Smooth muscle cell (in vitro differentiated cells): Measurements from ENCODE around the gene KIDINS220. TPM values are rescaled to one million over a fixed set of nuclear protein-coding genes. Genes with fewer than 3 reads are reported as not detected.

Source experiments
- DNase-seq: peaks from one replicate; lab custom pipeline; 2025; ENCODE audit not compliant: unreplicated experiment; lab: John Stamatoyannopoulos, UW
- H2AFZ ChIP-seq: fragments of 200-600 bp; sonication (generic); 2 replicates; pipeline ENCODE4 v1.6.0; 2016; ENCODE audit warnings: antibody characterized with exemption, low read depth, mild to moderate bottlenecking
- H3F3A ChIP-seq: fragments of 200-600 bp; sonication (generic); 2 replicates; pipeline ENCODE4 v1.6.0; 2017; ENCODE audit warnings: antibody characterized with exemption, low read depth
- H3K27ac ChIP-seq: fragments of 200-600 bp; sonication (generic); 2 replicates; pipeline ENCODE4 v1.5.1; 2016; ENCODE audit warnings: low read depth, mild to moderate bottlenecking
- H3K27me3 ChIP-seq: fragments of 200-600 bp; sonication (generic); 2 replicates; pipeline ENCODE4 v1.6.1; 2016; ENCODE audit warnings: low read depth, mild to moderate bottlenecking
- H3K36me3 ChIP-seq: fragments of 200-600 bp; sonication (generic); 2 replicates; pipeline ENCODE4 v1.5.1; 2016; ENCODE audit warnings: low read depth
- H3K4me1 ChIP-seq: fragments of 200-600 bp; sonication (generic); 2 replicates; pipeline ENCODE4 v1.5.1; 2016; ENCODE audit warnings: low read depth
- H3K4me2 ChIP-seq: fragments of 200-600 bp; sonication (generic); 2 replicates; pipeline ENCODE4 v1.6.0; 2016; ENCODE audit warnings: mild to moderate bottlenecking
- H3K4me3 ChIP-seq: fragments of 200-600 bp; sonication (generic); 2 replicates; pipeline ENCODE4 v1.5.1; 2016; ENCODE audit warnings: mild to moderate bottlenecking
- H3K79me2 ChIP-seq: fragments of 200-600 bp; sonication (generic); 2 replicates; pipeline ENCODE4 v1.6.0; 2016; ENCODE audit warnings: low read depth, mild to moderate bottlenecking
- H3K9ac ChIP-seq: fragments of 200-600 bp; sonication (generic); 2 replicates; pipeline ENCODE4 v1.6.0; 2016; ENCODE audit warnings: low read depth
- H3K9me3 ChIP-seq: fragments of 200-600 bp; sonication (generic); replicated peaks from 2 replicates; pipeline ENCODE4 v1.5.1; 2016; ENCODE audit warnings: low read depth
- H4K20me1 ChIP-seq: fragments of 200-600 bp; sonication (generic); 2 replicates; pipeline ENCODE4 v1.6.0; 2016; ENCODE audit warnings: low read depth
- WGBS: methylation state at CpG from one replicate; pipeline ENCODE4 v1.1.7; 2016; ENCODE audit warnings: low lambda C conversion rate; 5-methylcytosine and 5-hydroxymethylcytosine counted together
- polyA plus RNA-seq: library from polyadenylated mRNA; unstranded; fragments of >200 nt; fragmentation: Nextera tagmentation; extraction: Ambion mirVana; gene quantifications from 2 replicates; pipeline ENCODE4 v1.2.1, GENCODE V29; 2016
- total RNA-seq: library from RNA; depleted of rRNA; stranded (reverse); fragments of >200 nt; gene quantifications from 2 replicates; pipeline ENCODE4 v1.2.3, GENCODE V29; 2014
- TF ChIP-seq, protein P1 (sequence below): fragments of 200-600 bp; sonication (generic); IDR thresholded peaks from 2 replicates; pipeline ENCODE4 v1.5.1; 2017; ENCODE audit warnings: borderline replicate concordance, mild to moderate bottlenecking, antibody characterized with exemption; ENCODE audit not compliant: insufficient read depth, poor library complexity, severe bottlenecking

Gene KIDINS220
- total and polyA plus RNA-seq, 2 experiments from 2014 or later = 17.8 to 54.9 TPM

DNA sequence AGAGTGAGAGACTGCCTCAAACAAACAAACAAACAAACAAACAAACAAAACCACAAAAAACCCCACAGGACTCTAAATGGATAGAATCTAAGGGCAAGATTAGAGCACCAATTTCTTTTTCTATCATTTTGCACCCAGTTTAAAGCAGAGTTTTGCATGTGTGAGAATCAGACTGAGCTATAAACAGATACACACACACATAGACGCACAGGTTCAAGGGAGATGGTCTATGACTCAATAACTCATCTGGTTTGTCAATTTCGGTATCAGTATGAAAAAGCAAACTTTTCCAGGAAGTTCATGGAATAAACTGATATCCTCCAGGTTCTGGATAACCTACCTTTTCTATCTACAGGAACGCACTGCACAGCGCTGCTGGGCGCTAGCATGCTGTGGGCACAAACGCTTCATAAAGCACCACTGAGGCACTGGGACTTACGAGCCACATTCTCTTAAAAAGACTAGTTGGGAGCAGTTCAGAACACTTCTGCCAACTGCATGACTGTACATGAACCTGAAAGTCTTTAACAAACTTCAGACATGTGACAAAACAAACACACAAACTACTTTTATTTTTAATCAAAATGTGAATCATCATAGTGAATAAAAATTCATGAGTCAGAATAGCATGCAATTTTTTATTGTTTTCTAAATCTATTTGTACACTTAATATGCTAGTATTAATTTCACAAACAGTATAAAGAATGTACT is 109.0 kb downstream of the KIDINS220 start:
- TF ChIP-seq, protein P1, sequence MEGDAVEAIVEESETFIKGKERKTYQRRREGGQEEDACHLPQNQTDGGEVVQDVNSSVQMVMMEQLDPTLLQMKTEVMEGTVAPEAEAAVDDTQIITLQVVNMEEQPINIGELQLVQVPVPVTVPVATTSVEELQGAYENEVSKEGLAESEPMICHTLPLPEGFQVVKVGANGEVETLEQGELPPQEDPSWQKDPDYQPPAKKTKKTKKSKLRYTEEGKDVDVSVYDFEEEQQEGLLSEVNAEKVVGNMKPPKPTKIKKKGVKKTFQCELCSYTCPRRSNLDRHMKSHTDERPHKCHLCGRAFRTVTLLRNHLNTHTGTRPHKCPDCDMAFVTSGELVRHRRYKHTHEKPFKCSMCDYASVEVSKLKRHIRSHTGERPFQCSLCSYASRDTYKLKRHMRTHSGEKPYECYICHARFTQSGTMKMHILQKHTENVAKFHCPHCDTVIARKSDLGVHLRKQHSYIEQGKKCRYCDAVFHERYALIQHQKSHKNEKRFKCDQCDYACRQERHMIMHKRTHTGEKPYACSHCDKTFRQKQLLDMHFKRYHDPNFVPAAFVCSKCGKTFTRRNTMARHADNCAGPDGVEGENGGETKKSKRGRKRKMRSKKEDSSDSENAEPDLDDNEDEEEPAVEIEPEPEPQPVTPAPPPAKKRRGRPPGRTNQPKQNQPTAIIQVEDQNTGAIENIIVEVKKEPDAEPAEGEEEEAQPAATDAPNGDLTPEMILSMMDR = no peak
- WGBS = 97% methylated on average over 7 of the region's 7 CpGs

DNA sequence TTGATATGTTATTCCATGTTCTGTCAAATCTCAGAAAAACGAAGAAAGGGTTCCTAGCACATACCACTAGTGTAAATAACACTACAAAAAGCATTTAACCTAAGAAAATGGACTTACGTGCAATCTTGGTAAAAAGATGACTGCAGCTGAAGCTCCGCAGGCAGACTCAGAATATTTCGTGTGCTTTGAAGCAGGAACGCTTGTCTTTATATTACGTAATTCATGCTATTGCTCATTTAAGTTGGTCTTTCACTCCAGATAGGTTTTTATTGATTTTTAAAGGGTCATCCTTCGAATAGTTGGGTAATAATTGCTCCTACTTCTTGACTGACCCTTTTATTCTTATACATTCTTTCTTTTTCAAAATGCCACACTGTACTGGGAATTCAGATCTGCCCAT is 111.6 kb downstream of the KIDINS220 start:
- Histone ChIP-seq H3K4me1 (no peaks in the 10 kb centered on the region), H3K9ac (no peak overlapping the region), H3F3A (no peaks in the 10 kb centered on the region), H3K79me2 (no peaks in the 10 kb centered on the region), H4K20me1 (no peaks in the 10 kb centered on the region), H3K27ac (no peak overlapping the region), H3K9me3 (no peaks in the 10 kb centered on the region), H2AFZ (no peak overlapping the region), H3K4me2 (no peak overlapping the region), H3K4me3 (no peak overlapping the region), H3K27me3 (no peaks in the 10 kb centered on the region), H3K36me3 (no peaks in the 10 kb centered on the region)
- TF ChIP-seq, protein P1 = no peak
- 91% methylated on average over 7 of the region's 7 CpGs for WGBS
- no peak for DNase-seq

More for the DNA sequence above, 109.0 kb downstream of the KIDINS220 start:
- Histone ChIP-seq H3K9ac (no peak overlapping the region), H3K9me3 (no peaks in the 10 kb centered on the region), H3K4me3 (no peak overlapping the region), H3F3A (no peaks in the 10 kb centered on the region), H3K79me2 (no peaks in the 10 kb centered on the region), H3K36me3 (peaks cover 16% of the 10 kb centered on the region), H3K27ac (no peak overlapping the region), H3K4me1 (no peaks in the 10 kb centered on the region), H3K27me3 (no peaks in the 10 kb centered on the region), H3K4me2 (no peak overlapping the region), H2AFZ (no peak overlapping the region), H4K20me1 (no peaks in the 10 kb centered on the region)
- no peak for DNase-seq

DNA sequence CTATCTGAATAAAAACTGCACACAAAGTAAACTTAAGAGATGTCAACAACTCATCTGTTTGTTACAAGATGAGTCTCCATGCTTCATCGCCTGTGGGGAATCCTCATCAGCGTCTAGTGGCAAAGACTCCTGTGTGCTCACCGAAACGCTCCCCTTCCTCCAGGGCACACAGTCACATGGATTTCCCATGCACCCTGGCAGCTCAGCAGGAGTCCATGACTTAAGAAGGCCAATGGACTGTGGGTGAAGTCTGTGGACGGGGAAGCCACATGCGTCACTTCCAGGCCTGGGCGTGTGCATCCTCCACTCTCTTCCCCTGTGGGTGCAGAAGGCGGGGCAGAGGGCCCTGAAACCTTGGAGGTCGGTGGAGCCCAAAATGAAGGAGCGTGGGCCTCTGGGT is 114.4 kb downstream of the KIDINS220 start:
- no peak overlapping the region for H3K9ac ChIP-seq
- no peaks in the 10 kb centered on the region for H3K9me3 ChIP-seq
- no peak overlapping the region for H3K27ac ChIP-seq
- H3K4me3 ChIP-seq = no peak overlapping the region
- H3K27me3 ChIP-seq = no peaks in the 10 kb centered on the region
- TF ChIP-seq, protein P1 = no peak
- H3K79me2 ChIP-seq = no peaks in the 10 kb centered on the region
- H3K36me3 ChIP-seq = no peaks in the 10 kb centered on the region
- no peak for DNase-seq
- no peak overlapping the region for H3K4me2 ChIP-seq
- H4K20me1 ChIP-seq = no peaks in the 10 kb centered on the region
- no peak overlapping the region for H2AFZ ChIP-seq
- 94% methylated on average over 10 of the region's 10 CpGs for WGBS
- H3K4me1 ChIP-seq = no peaks in the 10 kb centered on the region
- H3F3A ChIP-seq = no peaks in the 10 kb centered on the region

DNA sequence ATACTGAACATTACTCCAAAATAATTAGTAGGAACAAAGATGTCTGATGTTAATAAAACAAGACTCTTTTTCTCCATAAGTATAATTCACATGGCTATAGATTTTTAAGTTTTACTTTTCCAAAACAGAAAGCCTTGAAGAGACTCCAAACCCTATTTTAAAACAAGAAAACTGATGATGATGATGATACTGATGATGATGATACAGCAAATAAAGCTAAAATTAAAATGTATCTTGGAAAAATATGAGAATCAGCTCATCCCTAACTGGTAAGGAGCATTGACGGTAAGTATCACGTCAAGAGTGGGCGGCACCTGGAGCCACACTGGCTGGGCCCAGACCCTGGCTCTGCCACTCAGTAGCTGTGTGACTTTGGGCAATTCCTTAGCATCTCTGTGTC is 116.0 kb downstream of the KIDINS220 start:
- WGBS = 95% methylated on average over 3 of the region's 3 CpGs
- TF ChIP-seq, protein P1 = no peak

More for the DNA sequence above, 116.0 kb downstream of the KIDINS220 start:
- no peak for DNase-seq
- H2AFZ ChIP-seq = no peak overlapping the region
- H4K20me1 ChIP-seq = no peaks in the 10 kb centered on the region
- no peaks in the 10 kb centered on the region for H3K4me1 ChIP-seq
- no peak overlapping the region for H3K4me3 ChIP-seq
- H3K27ac ChIP-seq = no peak overlapping the region
- H3K4me2 ChIP-seq = no peak overlapping the region
- no peaks in the 10 kb centered on the region for H3K79me2 ChIP-seq
- no peaks in the 10 kb centered on the region for H3K27me3 ChIP-seq
- H3K9me3 ChIP-seq = no peaks in the 10 kb centered on the region
- H3K36me3 ChIP-seq = no peaks in the 10 kb centered on the region
- H3F3A ChIP-seq = no peaks in the 10 kb centered on the region
- H3K9ac ChIP-seq = no peak overlapping the region
